Fibroblast of lung (primary cell): Measurements from ENCODE around the gene VPS50.

Source experiments
- CTCF ChIP-seq, 2 donors: IDR thresholded peaks in 1 of 2; conservative IDR thresholded peaks in 1 of 2; 1 replicate in 1 of 2; 2 replicates in 1 of 2; pipeline ENCODE4 v1.5.1; 2011 to 2012; ENCODE audit warnings: low read length in 2 of 2, control low read depth in 1 of 2, inconsistent platforms in 1 of 2, low read depth in 1 of 2, mild to moderate bottlenecking in 1 of 2
- EZH2 ChIP-seq: IDR thresholded peaks from 2 replicates; pipeline ENCODE4 v1.5.1; 2012; ENCODE audit warnings: low read length, control low read depth, mild to moderate bottlenecking; ENCODE audit errors: missing control alignments

GRCh38 chr7:93409324-93409723 lies 177.2 kb downstream of the VPS50 start:
- TF ChIP-seq CTCF (conservative IDR thresholded peaks at IDR 0.05 in 1 of 2, IDR thresholded peaks at IDR 0.05 in 1 of 2; ENCODE audit: low read depth in 1 of 2, low read length in 2 of 2) (no peak), EZH2 (no peak)
